NOMO-1 treated with dmso at 0.1 percent for 144 hours (cell line): Measurements from ENCODE around the gene HOXA13.
A peak's percentile ranks its signal among the peaks of the same experiment; 100 is the strongest.

ENCODE experiments used
- DNase-seq: peaks from one replicate; lab custom pipeline; 2025; ENCODE audit not compliant: unreplicated experiment; lab: John Stamatoyannopoulos, UW

The HOXA13 gene

GRCh38 chr7:27160546-27161213 is 39.2 kb downstream of the HOXA13 start:
- peak; percentile 74 for DNase-seq

GRCh38 chr7:27160145-27160545 is 39.7 kb downstream of the HOXA13 start:
- DNase-seq: no peak

- DNase-seq: no peak
Measured at GRCh38 chr7:27159266-27160144, 40.4 kb downstream of the HOXA13 start.

- DNase-seq: no peak
Measured at GRCh38 chr7:27158436-27159265, 41.2 kb downstream of the HOXA13 start.

GRCh38 chr7:27157702-27158431 is 42.0 kb downstream of the HOXA13 start:
- DNase-seq: no peak

- DNase-seq: no peak
Measured at GRCh38 chr7:27156916-27157701, 42.8 kb downstream of the HOXA13 start.

GRCh38 chr7:27156508-27156898 is 43.4 kb downstream of the HOXA13 start, which contains the start of gene HOXA7:
TSS of gene HOXA7 (minus strand) at chr7:27156675. CDS start at chr7:27156545, 130 bp downstream.
- DNase-seq: peak; percentile 77

- DNase-seq: no peak
Measured at GRCh38 chr7:27155816-27156507, 43.9 kb downstream of the HOXA13 start.

GRCh38 chr7:27154901-27155815 is 44.7 kb downstream of the HOXA13 start:
- no peak for DNase-seq

- no peak for DNase-seq
Measured at GRCh38 chr7:27154369-27154768, 45.5 kb downstream of the HOXA13 start.

GRCh38 chr7:27153526-27153925 is 46.4 kb downstream of the HOXA13 start:
- no peak for DNase-seq

GRCh38 chr7:27152816-27153442 is 47.0 kb downstream of the HOXA13 start:
- DNase-seq: no peak

- peak; percentile 81 for DNase-seq
Measured at GRCh38 chr7:27151931-27152815, 47.7 kb downstream of the HOXA13 start, which contains the start of gene HOXA3. TSS of gene HOXA3 (minus strand) at chr7:27152583. CDS start at chr7:27110640, 41,943 bp downstream.

- no peak for DNase-seq
Measured at GRCh38 chr7:27151341-27151930, 48.5 kb downstream of the HOXA13 start.

- peak; percentile 57 for DNase-seq
Measured at GRCh38 chr7:27150568-27151340, 49.1 kb downstream of the HOXA13 start.
